CD4-positive, alpha-beta memory T cell (primary cell): ENCODE data around the gene SPATA31D4. TPM values are rescaled to one million over a fixed set of nuclear protein-coding genes. Genes with fewer than 3 reads are reported as not detected.

Experiments used
- CTCF ChIA-PET: fragments of 350-600 bp; sonication (Branson Sonifier 250); formaldehyde crosslinking; loops from one replicate; lab custom pipeline; 2021; ENCODE audit warnings: inconsistent platforms; ENCODE audit not compliant: partially characterized antibody; lab: Charles Lee
- POLR2A ChIA-PET: fragments of 350-600 bp; sonication (Branson Sonifier 250); formaldehyde crosslinking; loops from one replicate; lab custom pipeline; 2021; ENCODE audit not compliant: partially characterized antibody; lab: Charles Lee
- DNase-seq, 5 donors: peaks; one replicate each; pipeline versions ENCODE4 v3.0.0 to v3.0.0-alpha.2; 2020 to 2022; ENCODE audit warnings: mixed read lengths in 1 of 5
- H3K27ac ChIP-seq: one replicate; pipeline ENCODE4 v1.7.0; 2013; ENCODE audit warnings: low read depth, low read length
- H3K27me3 ChIP-seq: 2 replicates; pipeline ENCODE4 v1.7.0; 2013; ENCODE audit warnings: mild to moderate bottlenecking, low read length, moderate library complexity; ENCODE audit not compliant: insufficient read depth
- H3K36me3 ChIP-seq: 2 replicates; pipeline ENCODE4 v1.7.0; 2013; ENCODE audit warnings: mild to moderate bottlenecking, low read length, moderate library complexity; ENCODE audit not compliant: insufficient read depth
- H3K4me1 ChIP-seq: 2 replicates; pipeline ENCODE4 v1.7.0; 2013; ENCODE audit warnings: mild to moderate bottlenecking, low read length, moderate library complexity; ENCODE audit not compliant: insufficient read depth
- H3K4me3 ChIP-seq, 2 donors: one replicate each; pipeline ENCODE4 v1.7.0; 2013; ENCODE audit warnings: low read length in 2 of 2, mild to moderate bottlenecking in 1 of 2
- H3K9me3 ChIP-seq, 2 donors: one replicate each; pipeline ENCODE4 v1.7.0; 2013; ENCODE audit warnings: low read length in 2 of 2, control low read depth in 1 of 2; ENCODE audit not compliant: control insufficient read depth in 1 of 2
- H3K27ac Mint-ChIP-seq, 7 donors: one replicate each; pipeline ENCODE4 v1.8.0; 2020 to 2021; ENCODE audit warnings: mixed read lengths in 7 of 7, mild to moderate bottlenecking in 6 of 7, inconsistent platforms in 3 of 7, moderate library complexity in 3 of 7
- H3K27me3 Mint-ChIP-seq, 2 donors: one replicate each; pipeline ENCODE4 v1.8.0; 2020 to 2021; ENCODE audit warnings: mixed read lengths in 2 of 2
- H3K36me3 Mint-ChIP-seq, 2 donors: one replicate each; pipeline ENCODE4 v1.8.0; 2020 to 2021; ENCODE audit warnings: mixed read lengths in 2 of 2, inconsistent platforms in 1 of 2, mild to moderate bottlenecking in 1 of 2
- H3K4me1 Mint-ChIP-seq, 4 donors: one replicate each; pipeline ENCODE4 v1.8.0; 2020 to 2021; ENCODE audit warnings: mixed read lengths in 4 of 4, mild to moderate bottlenecking in 1 of 4
- H3K4me3 Mint-ChIP-seq, 8 donors: one replicate each; pipeline ENCODE4 v1.8.0; 2020 to 2021; ENCODE audit warnings: mixed read lengths in 8 of 8, mild to moderate bottlenecking in 7 of 8, moderate library complexity in 6 of 8, inconsistent platforms in 3 of 8
- H3K9me3 Mint-ChIP-seq, 8 donors: one replicate each; pipeline ENCODE4 v1.8.0; 2020 to 2021; ENCODE audit warnings: mixed read lengths in 8 of 8, mild to moderate bottlenecking in 5 of 8, inconsistent platforms in 3 of 8, moderate library complexity in 1 of 8
- intact Hi-C: fragments of 100-400 bp; cut with micrococcal nuclease; formaldehyde crosslinking; loops from one replicate; pipeline ENCODE4 v1.15.1; 2023
- polyA plus RNA-seq, 2 donors: library from polyadenylated mRNA; unstranded; fragments of 300-500 nt; fragmentation: Illumina TruSeq; gene quantifications; one replicate each; pipeline ENCODE4 v1.2.3, GENCODE V29; 2021
- total RNA-seq, 2 experiments: library from RNA; stranded (reverse); gene quantifications; one replicate each; pipeline ENCODE4 v1.2.3, GENCODE V29; 2021

Gene SPATA31D4
- total and polyA plus RNA-seq, 4 experiments from 2014 or later, result not detected

GRCh38 chr9:81955625-81956024 is 27.4 kb downstream of the SPATA31D4 start:
- Mint-ChIP-seq H3K27ac (no peak overlapping the region), H3K9me3 (peaks cover 7 to 45% (median 25%) of the 10 kb centered on the region in 8 donors), H3K4me3 (no peak overlapping the region), H3K27me3 (no peaks in the 10 kb centered on the region), H3K36me3 (no peaks in the 10 kb centered on the region), H3K4me1 (no peaks in the 10 kb centered on the region)
- no peaks in the 10 kb centered on the region for H3K9me3 ChIP-seq
- no peak overlapping the region for H3K4me3 ChIP-seq
- no peak overlapping the region for H3K27ac ChIP-seq
- ChIA-PET POLR2A (no interaction called here), CTCF (no interaction called here)
- no peaks in the 10 kb centered on the region for H3K36me3 ChIP-seq
- no peaks in the 10 kb centered on the region for H3K4me1 ChIP-seq
- intact Hi-C loops, result no loop called here
- DNase-seq, result no peak
- no peaks in the 10 kb centered on the region for H3K27me3 ChIP-seq

- Mint-ChIP-seq H3K36me3 (no peaks in the 10 kb centered on the region), H3K4me1 (no peaks in the 10 kb centered on the region), H3K27ac (no peak overlapping the region), H3K27me3 (no peaks in the 10 kb centered on the region), H3K9me3 (peaks cover 0 to 9% (median 3%) of the 10 kb centered on the region in 8 donors), H3K4me3 (no peak overlapping the region)
- intact Hi-C loops, result no loop called here
- no peak for DNase-seq
- ChIA-PET POLR2A (no interaction called here), CTCF (no interaction called here)
- no peaks in the 10 kb centered on the region for H3K27me3 ChIP-seq
- no peaks in the 10 kb centered on the region for H3K36me3 ChIP-seq
- no peak overlapping the region for H3K4me3 ChIP-seq
- no peak overlapping the region for H3K27ac ChIP-seq
- H3K4me1 ChIP-seq, result no peaks in the 10 kb centered on the region
- H3K9me3 ChIP-seq, result no peaks in the 10 kb centered on the region
These were observed 36.3 kb downstream of the SPATA31D4 start for GRCh38 chr9:81964218-81965171.

DNA sequence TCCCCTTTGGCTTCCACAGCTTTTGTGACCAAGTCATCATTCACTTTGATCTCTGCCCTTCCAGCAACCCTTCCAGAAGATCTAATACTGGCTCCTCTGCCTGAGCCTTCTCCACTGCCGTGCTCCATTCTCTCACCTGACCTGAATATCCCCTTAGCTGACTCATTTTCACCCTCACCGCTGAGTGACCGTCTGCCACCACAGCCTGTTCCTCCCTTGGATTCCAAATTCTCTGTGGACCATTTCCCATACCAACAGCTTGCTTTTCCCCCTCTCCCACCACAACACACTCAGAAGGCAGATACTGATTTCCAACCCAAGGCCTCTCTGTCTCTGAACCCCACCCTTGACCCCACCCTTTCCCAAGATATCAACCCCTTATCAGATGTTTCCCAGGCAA is 39.8 kb downstream of the SPATA31D4 start:
- H3K27ac ChIP-seq, result no peak overlapping the region
- no peak overlapping the region for H3K27ac Mint-ChIP-seq
- no peak overlapping the region for H3K4me3 ChIP-seq
- H3K4me1 ChIP-seq, result no peaks in the 10 kb centered on the region
- DNase-seq, result no peak
- intact Hi-C loops, result no loop called here
- H3K9me3 ChIP-seq, result no peaks in the 10 kb centered on the region
- POLR2A ChIA-PET, result no interaction called here
- no peaks in the 10 kb centered on the region for H3K27me3 Mint-ChIP-seq
- no peaks in the 10 kb centered on the region for H3K4me1 Mint-ChIP-seq
- H3K27me3 ChIP-seq, result no peaks in the 10 kb centered on the region
- H3K36me3 Mint-ChIP-seq, result no peaks in the 10 kb centered on the region
- CTCF ChIA-PET, result no interaction called here
- no peak overlapping the region for H3K4me3 Mint-ChIP-seq
- no peaks in the 10 kb centered on the region for H3K36me3 ChIP-seq
- peaks cover 0 to 10% (median 3%) of the 10 kb centered on the region in 8 donors for H3K9me3 Mint-ChIP-seq

GRCh38 chr9:81969971-81970370 is 41.7 kb downstream of the SPATA31D4 start:
- H3K4me1 Mint-ChIP-seq, result no peaks in the 10 kb centered on the region
- H3K4me3 Mint-ChIP-seq, result no peak overlapping the region
- ChIA-PET POLR2A (no interaction called here), CTCF (no interaction called here)
- DNase-seq, result no peak
- no peaks in the 10 kb centered on the region for H3K36me3 Mint-ChIP-seq
- H3K27ac ChIP-seq, result no peak overlapping the region
- H3K27ac Mint-ChIP-seq, result no peak overlapping the region
- H3K9me3 Mint-ChIP-seq, result peaks cover 0 to 11% (median 5%) of the 10 kb centered on the region in 8 donors
- intact Hi-C loops, result no loop called here
- H3K4me3 ChIP-seq, result no peak overlapping the region
- H3K4me1 ChIP-seq, result no peaks in the 10 kb centered on the region
- no peaks in the 10 kb centered on the region for H3K9me3 ChIP-seq
- H3K27me3 ChIP-seq, result no peaks in the 10 kb centered on the region
- no peaks in the 10 kb centered on the region for H3K27me3 Mint-ChIP-seq
- no peaks in the 10 kb centered on the region for H3K36me3 ChIP-seq

- H3K4me3 Mint-ChIP-seq, result no peak overlapping the region
- Histone ChIP-seq H3K4me1 (no peaks in the 10 kb centered on the region), H3K27ac (no peak overlapping the region), H3K4me3 (no peak overlapping the region), H3K27me3 (no peaks in the 10 kb centered on the region), H3K9me3 (no peaks in the 10 kb centered on the region), H3K36me3 (no peaks in the 10 kb centered on the region)
- intact Hi-C loops, result no loop called here
- CTCF ChIA-PET, result no interaction called here
- no peak for DNase-seq
- peaks cover 3 to 15% (median 8%) of the 10 kb centered on the region in 8 donors for H3K9me3 Mint-ChIP-seq
- H3K27me3 Mint-ChIP-seq, result no peaks in the 10 kb centered on the region
- POLR2A ChIA-PET, result no interaction called here
- no peaks in the 10 kb centered on the region for H3K36me3 Mint-ChIP-seq
- no peaks in the 10 kb centered on the region for H3K4me1 Mint-ChIP-seq
- no peak overlapping the region for H3K27ac Mint-ChIP-seq
These were observed 43.5 kb downstream of the SPATA31D4 start for GRCh38 chr9:81971727-81972126.

DNA sequence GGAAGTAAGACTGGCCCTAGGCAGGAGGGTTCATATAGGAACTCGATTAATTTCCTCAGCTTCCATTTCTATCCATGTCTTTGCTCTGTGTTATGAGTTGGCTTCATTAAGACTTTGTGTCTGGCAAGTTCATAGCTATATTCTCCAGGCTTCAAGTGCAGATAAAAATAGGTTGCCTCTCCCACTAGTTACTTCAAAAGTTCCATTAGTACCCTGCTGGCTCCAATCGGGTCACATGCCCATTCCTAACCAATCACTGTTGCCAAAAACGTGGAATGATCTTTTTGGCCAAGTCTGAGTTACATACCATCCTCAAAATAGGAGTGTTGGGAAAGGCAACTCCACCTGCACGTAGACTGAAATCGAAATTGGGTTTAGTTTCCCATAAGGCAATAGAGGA is 46.5 kb downstream of the SPATA31D4 start:
- H3K4me1 ChIP-seq, result no peaks in the 10 kb centered on the region
- H3K27me3 ChIP-seq, result no peaks in the 10 kb centered on the region
- CTCF ChIA-PET, result no interaction called here
- Mint-ChIP-seq H3K4me3 (no peak overlapping the region), H3K36me3 (no peaks in the 10 kb centered on the region), H3K9me3 (peaks cover 4 to 13% (median 8%) of the 10 kb centered on the region in 8 donors), H3K27me3 (no peaks in the 10 kb centered on the region), H3K27ac (no peak overlapping the region), H3K4me1 (no peaks in the 10 kb centered on the region)
- no peaks in the 10 kb centered on the region for H3K36me3 ChIP-seq
- H3K4me3 ChIP-seq, result no peak overlapping the region
- no peak overlapping the region for H3K27ac ChIP-seq
- intact Hi-C loops, result no loop called here
- no peak for DNase-seq
- H3K9me3 ChIP-seq, result no peaks in the 10 kb centered on the region
- POLR2A ChIA-PET, result no interaction called here

DNA sequence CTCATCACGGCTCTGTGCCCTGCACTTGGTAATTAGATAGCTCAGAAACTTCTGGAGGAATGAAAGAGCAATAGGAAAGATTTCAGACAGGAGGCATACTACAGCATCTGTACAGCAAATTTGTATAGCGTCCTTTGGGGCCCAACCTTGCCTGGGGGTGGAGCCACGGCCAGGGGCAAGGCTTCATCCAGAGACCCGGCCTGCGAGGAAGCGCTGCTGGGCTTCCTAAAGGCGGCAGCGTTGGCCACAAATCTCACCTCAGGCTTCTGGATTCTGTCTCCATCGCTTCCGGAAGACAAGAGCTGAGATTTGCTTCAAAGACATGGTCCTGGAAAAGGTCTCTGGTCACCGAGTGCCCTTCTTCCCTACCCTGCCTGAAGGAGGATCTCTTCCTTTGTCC is 48.1 kb downstream of the SPATA31D4 start:
- POLR2A ChIA-PET, result no interaction called here

More for the DNA sequence above, 48.1 kb downstream of the SPATA31D4 start:
- no peak for DNase-seq
- intact Hi-C loops, result no loop called here
- Histone ChIP-seq H3K27ac (no peak overlapping the region), H3K9me3 (no peaks in the 10 kb centered on the region), H3K36me3 (no peaks in the 10 kb centered on the region), H3K27me3 (no peaks in the 10 kb centered on the region), H3K4me3 (no peak overlapping the region), H3K4me1 (no peaks in the 10 kb centered on the region)
- Mint-ChIP-seq H3K36me3 (no peaks in the 10 kb centered on the region), H3K9me3 (peaks cover 3 to 11% (median 8%) of the 10 kb centered on the region in 8 donors), H3K27ac (no peak overlapping the region), H3K4me3 (no peak overlapping the region), H3K4me1 (no peaks in the 10 kb centered on the region), H3K27me3 (no peaks in the 10 kb centered on the region)
- CTCF ChIA-PET, result no interaction called here
